Measurements from ENCODE around the gene TMEM252. TPM values are rescaled to one million over a fixed set of nuclear protein-coding genes. Genes with fewer than 3 reads are reported as not detected.
A peak's percentile ranks its signal among the peaks of the same experiment; 100 is the strongest.

Gene TMEM252
- 0.15 and 0.26 TPM in 2 replicates for total RNA-seq (2014; rRNA removed; shearing (Covaris generic))

- DNase-seq (ENCODE audit: low spot score) = peak; percentile 15
These were observed at the start of gene TMEM252 for GRCh38 chr9:68540712-68541535. Gene TMEM252, minus strand, starts transcription at chr9:68540883. Its CDS starts 69 bp downstream, at chr9:68540814.

- DNase-seq (ENCODE audit: low spot score) = no peak
These were observed 44.5 kb upstream of the TMEM252 start for GRCh38 chr9:68585034-68585761.

- peak; percentile 91 for DNase-seq (ENCODE audit: low spot score)
These were observed 43.7 kb upstream of the TMEM252 start for GRCh38 chr9:68584189-68585033.

- no peak for DNase-seq (ENCODE audit: low spot score)
These were observed 41.0 kb upstream of the TMEM252 start for GRCh38 chr9:68581696-68582095.

GRCh38 chr9:68577774-68578591 lies 37.3 kb upstream of the TMEM252 start:
- no peak for DNase-seq (ENCODE audit: low spot score)

- DNase-seq (ENCODE audit: low spot score) = no peak
These were observed 35.1 kb upstream of the TMEM252 start for GRCh38 chr9:68575817-68576216.

GRCh38 chr9:68574150-68574549 lies 33.5 kb upstream of the TMEM252 start:
- peak; percentile 13 for DNase-seq (ENCODE audit: low spot score)

- no peak for DNase-seq (ENCODE audit: low spot score)
These were observed 26.9 kb upstream of the TMEM252 start for GRCh38 chr9:68567565-68567964.

- DNase-seq (ENCODE audit: low spot score) = no peak
These were observed 21.8 kb upstream of the TMEM252 start for GRCh38 chr9:68562461-68562860.

GRCh38 chr9:68560071-68560844 lies 19.6 kb upstream of the TMEM252 start:
- DNase-seq (ENCODE audit: low spot score) = peak; percentile 41

GRCh38 chr9:68558545-68558944 lies 17.9 kb upstream of the TMEM252 start:
- no peak for DNase-seq (ENCODE audit: low spot score)

- DNase-seq (ENCODE audit: low spot score) = no peak
These were observed 14.9 kb upstream of the TMEM252 start for GRCh38 chr9:68555437-68556150.

- peak; percentile 25 for DNase-seq (ENCODE audit: low spot score)
These were observed 12.2 kb upstream of the TMEM252 start for GRCh38 chr9:68552700-68553476.

- no peak for DNase-seq (ENCODE audit: low spot score)
These were observed 10.5 kb upstream of the TMEM252 start for GRCh38 chr9:68551191-68551590.

GRCh38 chr9:68548241-68548640 lies 7.6 kb upstream of the TMEM252 start:
- no peak for DNase-seq (ENCODE audit: low spot score)

- no peak for DNase-seq (ENCODE audit: low spot score)
These were observed 6.7 kb upstream of the TMEM252 start for GRCh38 chr9:68547417-68547816.

- no peak for DNase-seq (ENCODE audit: low spot score)
These were observed 6.1 kb upstream of the TMEM252 start for GRCh38 chr9:68546596-68547390.
